A549 (cell line): ENCODE measurements around the gene NUDC.

Experiments
- EP300 ChIP-seq, 2 experiments: fragments of >200 bp; sonication (Bioruptor Twin); formaldehyde crosslinking; IDR thresholded peaks; 2 replicates in 1 of 2; 3 replicates in 1 of 2; pipeline ENCODE4 v1.6.1; 2016 to 2017
- HDAC2 ChIP-seq: fragments of 200-600 bp; sonication (generic); IDR thresholded peaks from 2 replicates; pipeline ENCODE4 v1.6.1; 2016
- JUN ChIP-seq, 2 experiments: fragments of >200 bp; sonication (Bioruptor Twin); formaldehyde crosslinking; IDR thresholded peaks; 2 replicates in 1 of 2; 3 replicates in 1 of 2; pipeline ENCODE4 v1.6.1; 2016 to 2017
- KDM1A ChIP-seq: fragments of 200-600 bp; sonication (generic); IDR thresholded peaks from 2 replicates; pipeline ENCODE4 v1.6.1; 2016; ENCODE audit warnings: low read depth, mild to moderate bottlenecking
- POLR2A ChIP-seq: IDR thresholded peaks from 2 replicates; pipeline ENCODE4 v1.6.1; 2012; ENCODE audit warnings: mild to moderate bottlenecking, low read length
- RAD21 ChIP-seq, 2 experiments: fragments of >200 bp in 1 of 2; sonication (Bioruptor Twin) in 1 of 2; formaldehyde crosslinking in 1 of 2; IDR thresholded peaks in 1 of 2; conservative IDR thresholded peaks in 1 of 2; 2 replicates in 1 of 2; 3 replicates in 1 of 2; pipeline ENCODE4 v1.6.1; 2012 to 2018; ENCODE audit warnings: inconsistent platforms in 1 of 2
- RFX5 ChIP-seq: fragments of 450-650 bp; IDR thresholded peaks from 2 replicates; pipeline ENCODE4 v1.7.1; 2014; ENCODE audit warnings: antibody characterized with exemption, mild to moderate bottlenecking, moderate library complexity
- TF ChIP-seq, protein P1 (sequence below): fragments of >200 bp; sonication (Bioruptor Twin); formaldehyde crosslinking; IDR thresholded peaks from 3 replicates; pipeline ENCODE4 v1.5.1; 2016
- TF ChIP-seq, protein P2 (sequence below): IDR thresholded peaks from 2 replicates; pipeline ENCODE4 v1.6.1; 2012; ENCODE audit warnings: low read depth, borderline replicate concordance
- TF ChIP-seq, protein P3 (sequence below): fragments of 450-650 bp; IDR thresholded peaks from 2 replicates; pipeline ENCODE4 v1.6.1; 2014; ENCODE audit warnings: antibody characterized with exemption
- TF ChIP-seq, protein P4 (sequence below): fragments of 200-600 bp; sonication (generic); IDR thresholded peaks from 2 replicates; pipeline ENCODE4 v1.6.1; 2016; ENCODE audit warnings: antibody characterized with exemption, mild to moderate bottlenecking, moderate library complexity

DNA sequence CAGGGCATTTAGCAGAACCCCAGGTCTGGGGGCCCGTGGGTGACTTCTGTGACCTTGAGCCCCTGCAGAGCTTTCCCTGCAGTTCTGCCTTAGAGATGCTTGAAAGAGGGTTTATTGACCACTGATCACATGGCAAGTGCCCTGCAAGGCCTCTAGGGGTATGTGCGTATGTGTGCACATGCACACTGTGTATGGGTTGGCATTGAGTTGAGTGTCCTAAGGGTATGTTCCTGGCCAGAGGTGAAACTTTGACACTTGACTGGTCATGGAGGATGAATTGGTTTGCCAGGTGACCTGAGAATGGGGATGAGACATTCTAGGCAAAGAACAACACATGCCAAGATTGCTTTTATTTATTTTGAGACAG is 17.1 kb downstream of the NUDC start:
- TF ChIP-seq, protein P1, sequence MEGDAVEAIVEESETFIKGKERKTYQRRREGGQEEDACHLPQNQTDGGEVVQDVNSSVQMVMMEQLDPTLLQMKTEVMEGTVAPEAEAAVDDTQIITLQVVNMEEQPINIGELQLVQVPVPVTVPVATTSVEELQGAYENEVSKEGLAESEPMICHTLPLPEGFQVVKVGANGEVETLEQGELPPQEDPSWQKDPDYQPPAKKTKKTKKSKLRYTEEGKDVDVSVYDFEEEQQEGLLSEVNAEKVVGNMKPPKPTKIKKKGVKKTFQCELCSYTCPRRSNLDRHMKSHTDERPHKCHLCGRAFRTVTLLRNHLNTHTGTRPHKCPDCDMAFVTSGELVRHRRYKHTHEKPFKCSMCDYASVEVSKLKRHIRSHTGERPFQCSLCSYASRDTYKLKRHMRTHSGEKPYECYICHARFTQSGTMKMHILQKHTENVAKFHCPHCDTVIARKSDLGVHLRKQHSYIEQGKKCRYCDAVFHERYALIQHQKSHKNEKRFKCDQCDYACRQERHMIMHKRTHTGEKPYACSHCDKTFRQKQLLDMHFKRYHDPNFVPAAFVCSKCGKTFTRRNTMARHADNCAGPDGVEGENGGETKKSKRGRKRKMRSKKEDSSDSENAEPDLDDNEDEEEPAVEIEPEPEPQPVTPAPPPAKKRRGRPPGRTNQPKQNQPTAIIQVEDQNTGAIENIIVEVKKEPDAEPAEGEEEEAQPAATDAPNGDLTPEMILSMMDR, result no peak
- TF ChIP-seq JUN (IDR thresholded peaks at IDR 0.05) (no peak), RAD21 (conservative IDR thresholded peaks at IDR 0.05 in 1 of 2, IDR thresholded peaks at IDR 0.05 in 1 of 2) (no peak), EP300 (IDR thresholded peaks at IDR 0.05) (no peak), RFX5 (no peak), POLR2A (no peak), KDM1A (no peak), HDAC2 (no peak)
- TF ChIP-seq, protein P2, sequence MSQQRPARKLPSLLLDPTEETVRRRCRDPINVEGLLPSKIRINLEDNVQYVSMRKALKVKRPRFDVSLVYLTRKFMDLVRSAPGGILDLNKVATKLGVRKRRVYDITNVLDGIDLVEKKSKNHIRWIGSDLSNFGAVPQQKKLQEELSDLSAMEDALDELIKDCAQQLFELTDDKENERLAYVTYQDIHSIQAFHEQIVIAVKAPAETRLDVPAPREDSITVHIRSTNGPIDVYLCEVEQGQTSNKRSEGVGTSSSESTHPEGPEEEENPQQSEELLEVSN, result no peak
- TF ChIP-seq, protein P3, sequence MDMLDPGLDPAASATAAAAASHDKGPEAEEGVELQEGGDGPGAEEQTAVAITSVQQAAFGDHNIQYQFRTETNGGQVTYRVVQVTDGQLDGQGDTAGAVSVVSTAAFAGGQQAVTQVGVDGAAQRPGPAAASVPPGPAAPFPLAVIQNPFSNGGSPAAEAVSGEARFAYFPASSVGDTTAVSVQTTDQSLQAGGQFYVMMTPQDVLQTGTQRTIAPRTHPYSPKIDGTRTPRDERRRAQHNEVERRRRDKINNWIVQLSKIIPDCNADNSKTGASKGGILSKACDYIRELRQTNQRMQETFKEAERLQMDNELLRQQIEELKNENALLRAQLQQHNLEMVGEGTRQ, result no peak
- TF ChIP-seq, protein P4, sequence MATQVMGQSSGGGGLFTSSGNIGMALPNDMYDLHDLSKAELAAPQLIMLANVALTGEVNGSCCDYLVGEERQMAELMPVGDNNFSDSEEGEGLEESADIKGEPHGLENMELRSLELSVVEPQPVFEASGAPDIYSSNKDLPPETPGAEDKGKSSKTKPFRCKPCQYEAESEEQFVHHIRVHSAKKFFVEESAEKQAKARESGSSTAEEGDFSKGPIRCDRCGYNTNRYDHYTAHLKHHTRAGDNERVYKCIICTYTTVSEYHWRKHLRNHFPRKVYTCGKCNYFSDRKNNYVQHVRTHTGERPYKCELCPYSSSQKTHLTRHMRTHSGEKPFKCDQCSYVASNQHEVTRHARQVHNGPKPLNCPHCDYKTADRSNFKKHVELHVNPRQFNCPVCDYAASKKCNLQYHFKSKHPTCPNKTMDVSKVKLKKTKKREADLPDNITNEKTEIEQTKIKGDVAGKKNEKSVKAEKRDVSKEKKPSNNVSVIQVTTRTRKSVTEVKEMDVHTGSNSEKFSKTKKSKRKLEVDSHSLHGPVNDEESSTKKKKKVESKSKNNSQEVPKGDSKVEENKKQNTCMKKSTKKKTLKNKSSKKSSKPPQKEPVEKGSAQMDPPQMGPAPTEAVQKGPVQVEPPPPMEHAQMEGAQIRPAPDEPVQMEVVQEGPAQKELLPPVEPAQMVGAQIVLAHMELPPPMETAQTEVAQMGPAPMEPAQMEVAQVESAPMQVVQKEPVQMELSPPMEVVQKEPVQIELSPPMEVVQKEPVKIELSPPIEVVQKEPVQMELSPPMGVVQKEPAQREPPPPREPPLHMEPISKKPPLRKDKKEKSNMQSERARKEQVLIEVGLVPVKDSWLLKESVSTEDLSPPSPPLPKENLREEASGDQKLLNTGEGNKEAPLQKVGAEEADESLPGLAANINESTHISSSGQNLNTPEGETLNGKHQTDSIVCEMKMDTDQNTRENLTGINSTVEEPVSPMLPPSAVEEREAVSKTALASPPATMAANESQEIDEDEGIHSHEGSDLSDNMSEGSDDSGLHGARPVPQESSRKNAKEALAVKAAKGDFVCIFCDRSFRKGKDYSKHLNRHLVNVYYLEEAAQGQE, result no peak
